Measurements from ENCODE around the gene SDCBP2. TPM values are rescaled to one million over a fixed set of nuclear protein-coding genes. Genes with fewer than 3 reads are reported as not detected.
A peak's percentile ranks its signal among the peaks of the same experiment; 100 is the strongest.

SDCBP2 gene
- 3.0 and 4.0 TPM in 2 replicates for polyA plus RNA-seq (2012; rRNA removed)
- polyA plus RNA-seq (2012; cell fraction: cytosol; rRNA removed): 1.8 and 2.6 TPM in 2 replicates
- 6.6 and 8.2 TPM in 2 replicates for polyA plus RNA-seq (2012; cell fraction: nucleus; rRNA removed)

GRCh38 chr20:1328680-1329330 lies at the start of gene SDCBP2:
SDCBP2 (minus strand) TSS chr20:1329139; CDS start chr20:1320416, 8,723 bp downstream.
- Histone ChIP-seq H3F3A (replicated peaks; ENCODE audit: insufficient read depth) (peaks cover 8% of the 10 kb centered on the region), H4K20me1 (ENCODE audit: insufficient read depth) (peaks cover 13% of the 10 kb centered on the region; the same call in 1 of the 2 replicates), H3K4me2 (peak within 1 kb of the TSS; percentile 89), H3K27ac (ENCODE audit: low read depth in 2 of 2, low read length in 1 of 2) (no peak within 1 kb of the TSS; a peak in 1 of 4 replicates), H3K9ac (no peak within 1 kb of the TSS), H3K27me3 (ENCODE audit: insufficient read depth) (no peaks in the 10 kb centered on the region), H3K4me1 (ENCODE audit: control insufficient read depth in 1 of 2, insufficient read depth in 2 of 2, low read depth in 1 of 2, low read length in 1 of 2) (peaks cover 27 to 32% of the 10 kb centered on the region in 2 experiments), H3K36me3 (replicated peaks in 1 of 2; ENCODE audit: control insufficient read depth in 1 of 2, insufficient read depth in 2 of 2, low read length in 1 of 2) (peaks cover 7 to 10% of the 10 kb centered on the region in 2 experiments), H3K9me3 (no peaks in the 10 kb centered on the region), H3K9me2 (no peaks in the 10 kb centered on the region), H3K79me2 (ENCODE audit: insufficient read depth) (peaks cover 78% of the 10 kb centered on the region), H3K4me3 (ENCODE audit: low read depth in 2 of 2, low read length in 1 of 2) (no peak within 1 kb of the TSS), H2AFZ (ENCODE audit: low read depth) (no peak within 1 kb of the TSS)
- TF ChIP-seq IRF3 (IDR thresholded peaks at IDR 0.05; ENCODE audit: low read depth, low read length): no peak
- TF ChIP-seq EP300 (IDR thresholded peaks at IDR 0.05; ENCODE audit: borderline replicate concordance in 1 of 2, low read depth in 1 of 2, low read length in 1 of 2): no peak
- no peak for TF ChIP-seq MXI1 (IDR thresholded peaks at IDR 0.05; ENCODE audit: low read depth, low read length)
- no peak for TF ChIP-seq FOXJ3 (CRISPR knock-in tag; IDR thresholded peaks at IDR 0.05)
- TF ChIP-seq PBX3 (IDR thresholded peaks at IDR 0.05): no peak
- no peak for TF ChIP-seq RCOR1 (IDR thresholded peaks at IDR 0.05; ENCODE audit: low read length)
- no peak for TF ChIP-seq FOSL2 (IDR thresholded peaks at IDR 0.05; ENCODE audit: borderline replicate concordance, low read depth)
- no peak for TF ChIP-seq USF2 (IDR thresholded peaks at IDR 0.05; ENCODE audit: borderline replicate concordance, low read depth, low read length)
- no peak for TF ChIP-seq ELF1 (IDR thresholded peaks at IDR 0.05)
- TF ChIP-seq MEF2A (IDR thresholded peaks at IDR 0.05; ENCODE audit: borderline replicate concordance, low read depth): no peak
- no peak for TF ChIP-seq RFX5 (IDR thresholded peaks at IDR 0.05; ENCODE audit: low read length)
- no peak for TF ChIP-seq POLR2AphosphoS5 (IDR thresholded peaks at IDR 0.05; ENCODE audit: low read depth, low read length)
- TF ChIP-seq MAX (IDR thresholded peaks at IDR 0.05; ENCODE audit: low read depth): no peak
- TF ChIP-seq USF1 (IDR thresholded peaks at IDR 0.05; ENCODE audit: borderline replicate concordance, low read depth): no peak
- TF ChIP-seq YY1 (IDR thresholded peaks at IDR 0.05; ENCODE audit: low read depth): no peak
- TF ChIP-seq TEAD4 (IDR thresholded peaks at IDR 0.05; ENCODE audit: borderline replicate concordance, insufficient read depth): no peak
- no peak for TF ChIP-seq RAD21 (IDR thresholded peaks at IDR 0.05; ENCODE audit: low read length)
- TF ChIP-seq NFIC (IDR thresholded peaks at IDR 0.05; ENCODE audit: borderline replicate concordance): no peak
- TF ChIP-seq SMC3 (IDR thresholded peaks at IDR 0.05; ENCODE audit: low read depth, low read length): no peak
- POLR2A ChIA-PET: no interaction called here
- DNase-seq: no peak
- WGBS (ENCODE audit: low lambda C conversion rate): 82% methylated on average over 4 of the region's 8 CpGs
- CTCF ChIA-PET: interaction anchor here (1.3 to 1.6 kb wide), 3 partner anchors 16 to 138 kb away, joined by 3 to 5 read pairs (median 4); partner anchors contain the start of gene NSFL1C
